Brain microvascular endothelial cell (primary cell): Measurements from ENCODE around the gene SFXN5.

ENCODE experiments used
- DNase-seq: peaks from one replicate; pipeline ENCODE4 v3.0.0-alpha.2; 2020
- H3K27ac ChIP-seq: fragments of 250-450 bp; sonication (Bioruptor Pico); 2 replicates; pipeline ENCODE4 v1.5.1; 2020; ENCODE audit warnings: mild to moderate bottlenecking, moderate library complexity
- H3K27me3 ChIP-seq: fragments of 250-450 bp; sonication (Bioruptor Pico); replicated peaks from 2 replicates; pipeline ENCODE4 v1.5.1; 2020; ENCODE audit warnings: mild to moderate bottlenecking
- H3K36me3 ChIP-seq: fragments of 250-450 bp; sonication (Bioruptor Pico); replicated peaks from 2 replicates; pipeline ENCODE4 v1.5.1; 2020; ENCODE audit warnings: mild to moderate bottlenecking
- H3K4me3 ChIP-seq: 2 replicates; pipeline ENCODE4 v1.5.1; 2011; ENCODE audit warnings: low read depth, mild to moderate bottlenecking, control low read depth, low read length, moderate library complexity
- in situ Hi-C: cut with HindIII; loops from 2 replicates; pipeline ENCODE4 v1.10.0; 2017; ENCODE audit warnings: low sequenced_read_pairs, low pct_ligation_motif_present
- TF ChIP-seq, protein P1 (sequence below): IDR thresholded peaks from 2 replicates; pipeline ENCODE4 v1.5.1; 2011; ENCODE audit warnings: low read depth, mild to moderate bottlenecking, moderate library complexity, low read length, control low read depth, inconsistent platforms; ENCODE audit errors: missing control alignments

SFXN5 gene

DNA sequence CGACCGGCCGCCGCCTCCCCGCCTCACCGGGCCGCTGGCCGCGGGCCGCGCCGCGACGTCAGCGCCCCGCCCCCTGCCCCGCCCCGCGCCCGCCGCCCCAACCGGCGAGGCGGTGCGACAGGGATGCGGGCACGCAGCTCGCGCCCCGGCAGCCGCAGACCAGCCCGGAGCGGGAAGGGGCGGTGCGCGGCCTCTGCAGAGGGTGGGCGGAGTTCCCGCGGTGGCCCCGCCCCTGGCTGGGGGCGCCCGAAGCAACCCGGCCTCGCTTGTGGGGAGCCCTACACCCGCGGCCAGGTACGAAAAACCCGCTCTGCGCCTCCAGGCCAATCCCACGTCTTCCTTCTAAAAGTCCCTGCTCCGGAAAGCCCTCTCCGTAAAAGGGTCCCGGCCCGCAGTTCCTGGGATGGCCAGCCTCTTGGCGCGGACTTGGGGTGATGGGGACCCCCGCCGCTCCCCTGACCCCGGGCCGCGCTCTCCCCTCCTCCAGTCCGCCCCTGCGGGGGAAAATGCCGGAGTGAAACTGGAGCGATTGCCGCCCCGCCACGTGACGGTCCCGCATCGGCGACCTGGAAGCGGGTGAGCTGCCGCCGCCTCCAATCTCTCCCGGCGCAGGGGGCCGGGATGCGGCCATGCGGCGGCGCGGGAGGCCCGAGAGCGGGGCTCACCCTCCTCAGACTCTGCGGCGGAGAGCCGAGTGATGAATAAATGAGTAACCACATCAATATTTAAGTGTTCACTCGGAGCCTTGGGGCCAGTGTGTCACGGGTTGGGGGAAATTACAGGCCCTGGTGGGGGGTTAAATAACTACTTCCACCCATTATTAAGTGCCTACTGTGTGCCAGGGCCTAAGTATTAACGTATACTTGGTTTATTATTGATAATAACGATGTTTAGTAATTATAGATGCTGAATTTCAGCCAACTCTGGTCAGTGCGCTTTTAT, 41.7 kb upstream of the SFXN5 start, which contains the start of gene RAB11FIP5:
TSS of gene RAB11FIP5 (minus strand) at position 36 of the 942 bp plus-strand sequence. CDS start 171 bp downstream, outside the sequence.
- H3K36me3 ChIP-seq: no peaks in the 10 kb centered on the region
- H3K27ac ChIP-seq: peak within 1 kb of the TSS; percentile 87
- TF ChIP-seq, protein P1, sequence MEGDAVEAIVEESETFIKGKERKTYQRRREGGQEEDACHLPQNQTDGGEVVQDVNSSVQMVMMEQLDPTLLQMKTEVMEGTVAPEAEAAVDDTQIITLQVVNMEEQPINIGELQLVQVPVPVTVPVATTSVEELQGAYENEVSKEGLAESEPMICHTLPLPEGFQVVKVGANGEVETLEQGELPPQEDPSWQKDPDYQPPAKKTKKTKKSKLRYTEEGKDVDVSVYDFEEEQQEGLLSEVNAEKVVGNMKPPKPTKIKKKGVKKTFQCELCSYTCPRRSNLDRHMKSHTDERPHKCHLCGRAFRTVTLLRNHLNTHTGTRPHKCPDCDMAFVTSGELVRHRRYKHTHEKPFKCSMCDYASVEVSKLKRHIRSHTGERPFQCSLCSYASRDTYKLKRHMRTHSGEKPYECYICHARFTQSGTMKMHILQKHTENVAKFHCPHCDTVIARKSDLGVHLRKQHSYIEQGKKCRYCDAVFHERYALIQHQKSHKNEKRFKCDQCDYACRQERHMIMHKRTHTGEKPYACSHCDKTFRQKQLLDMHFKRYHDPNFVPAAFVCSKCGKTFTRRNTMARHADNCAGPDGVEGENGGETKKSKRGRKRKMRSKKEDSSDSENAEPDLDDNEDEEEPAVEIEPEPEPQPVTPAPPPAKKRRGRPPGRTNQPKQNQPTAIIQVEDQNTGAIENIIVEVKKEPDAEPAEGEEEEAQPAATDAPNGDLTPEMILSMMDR: peak; percentile 3
- peak; percentile 81 for DNase-seq
- H3K4me3 ChIP-seq: peak within 1 kb of the TSS; percentile 75
- no peaks in the 10 kb centered on the region for H3K27me3 ChIP-seq
- in situ Hi-C loops: no loop called here

DNA sequence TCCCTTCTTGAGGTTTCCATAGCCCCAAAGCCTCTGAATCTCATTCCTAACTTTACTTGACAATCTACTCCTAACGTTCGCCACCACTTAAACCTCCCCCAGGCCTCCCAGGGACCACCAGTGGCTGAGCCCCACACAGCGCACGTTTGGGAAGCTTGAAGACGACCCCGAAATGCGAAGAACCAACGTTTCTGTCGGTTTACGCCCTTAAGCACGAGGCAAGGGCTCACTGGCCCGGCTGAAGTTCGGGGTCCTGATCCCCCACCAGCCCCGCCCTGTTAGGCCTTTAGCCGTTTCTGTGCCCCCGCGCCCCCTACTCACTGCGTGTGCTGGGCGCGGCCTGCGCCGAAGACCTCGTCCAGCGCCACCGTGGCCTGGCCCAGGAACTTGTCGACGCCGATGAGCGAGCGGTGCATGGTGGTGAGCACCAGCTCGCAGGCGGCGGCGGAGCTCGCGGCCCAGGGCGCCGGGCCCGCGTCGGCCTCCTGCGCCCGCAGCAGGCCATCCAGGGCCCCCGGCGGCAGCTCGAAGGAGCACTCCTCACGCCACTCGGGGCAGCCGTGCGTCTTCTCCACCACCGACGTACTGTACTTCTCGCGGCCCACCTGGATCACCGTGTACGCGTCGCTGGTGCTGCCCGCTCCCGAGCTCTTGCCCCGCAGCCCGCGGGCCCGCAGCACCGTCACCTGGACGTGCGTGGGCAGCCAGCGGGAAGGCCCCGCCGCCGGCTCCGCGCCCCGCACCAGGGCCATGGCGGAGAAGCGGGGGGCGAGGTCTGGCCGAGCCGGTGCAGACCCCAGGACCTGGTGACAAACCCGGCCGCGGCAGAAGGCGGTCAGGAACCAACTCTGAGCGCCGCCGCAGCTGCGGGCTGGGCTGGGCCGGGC, 40.8 kb upstream of the SFXN5 start:
- Histone ChIP-seq H3K27me3 (no peaks in the 10 kb centered on the region), H3K4me3 (peak overlapping the region; percentile 75), H3K36me3 (no peaks in the 10 kb centered on the region), H3K27ac (peak overlapping the region; percentile 87)
- no peak for DNase-seq
- in situ Hi-C loops: no loop called here
- TF ChIP-seq, protein P1: no peak

DNA sequence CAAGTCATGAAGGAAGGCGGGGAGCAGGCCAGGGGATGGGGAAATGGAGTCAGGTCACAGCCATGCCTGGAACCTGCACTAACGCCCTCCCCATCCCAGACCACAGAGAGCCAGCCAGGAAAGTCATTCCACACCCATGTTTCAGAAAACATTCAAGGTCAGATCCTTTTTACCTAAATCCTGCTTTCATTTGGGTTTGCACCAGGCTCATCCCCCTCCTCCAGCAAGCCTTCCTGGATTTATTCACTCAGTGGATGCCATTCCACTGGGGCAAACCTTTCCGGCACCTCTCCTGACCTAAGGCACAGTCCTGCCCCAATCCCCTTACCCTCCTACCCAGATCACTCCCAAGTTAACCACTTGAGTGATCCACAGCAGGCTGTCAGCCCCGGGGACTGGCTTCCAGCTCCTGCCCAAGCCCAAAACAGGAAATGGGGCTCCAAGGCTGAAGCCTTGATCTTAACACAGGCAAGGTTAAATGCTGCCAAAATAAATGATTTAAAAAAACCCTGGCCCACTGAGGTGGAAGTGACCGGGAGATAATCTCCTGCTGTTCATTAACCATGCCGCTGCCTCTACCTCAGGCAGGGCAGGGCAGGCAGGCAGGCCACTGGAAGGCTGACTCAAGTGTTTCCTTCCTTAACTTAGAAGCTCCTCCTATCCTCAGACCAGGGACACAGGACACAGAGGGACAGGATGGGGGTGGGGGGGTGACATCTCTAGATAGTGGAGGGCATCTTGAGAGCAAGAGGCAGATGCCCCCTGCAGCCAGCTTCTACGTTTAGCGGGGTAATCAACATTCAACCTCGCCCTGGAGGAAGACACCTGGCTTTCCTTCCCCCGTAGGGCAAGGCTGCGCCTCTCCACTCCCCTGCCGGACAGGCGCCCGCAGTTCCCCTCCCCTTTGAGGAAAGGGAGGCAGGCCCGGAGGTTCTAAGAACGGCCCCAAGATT, 39.8 kb upstream of the SFXN5 start:
- in situ Hi-C loops: no loop called here
- DNase-seq: no peak
- TF ChIP-seq, protein P1: no peak
- Histone ChIP-seq H3K4me3 (peak overlapping the region; percentile 75), H3K36me3 (no peaks in the 10 kb centered on the region), H3K27me3 (no peaks in the 10 kb centered on the region), H3K27ac (peak overlapping the region; percentile 87)

DNA sequence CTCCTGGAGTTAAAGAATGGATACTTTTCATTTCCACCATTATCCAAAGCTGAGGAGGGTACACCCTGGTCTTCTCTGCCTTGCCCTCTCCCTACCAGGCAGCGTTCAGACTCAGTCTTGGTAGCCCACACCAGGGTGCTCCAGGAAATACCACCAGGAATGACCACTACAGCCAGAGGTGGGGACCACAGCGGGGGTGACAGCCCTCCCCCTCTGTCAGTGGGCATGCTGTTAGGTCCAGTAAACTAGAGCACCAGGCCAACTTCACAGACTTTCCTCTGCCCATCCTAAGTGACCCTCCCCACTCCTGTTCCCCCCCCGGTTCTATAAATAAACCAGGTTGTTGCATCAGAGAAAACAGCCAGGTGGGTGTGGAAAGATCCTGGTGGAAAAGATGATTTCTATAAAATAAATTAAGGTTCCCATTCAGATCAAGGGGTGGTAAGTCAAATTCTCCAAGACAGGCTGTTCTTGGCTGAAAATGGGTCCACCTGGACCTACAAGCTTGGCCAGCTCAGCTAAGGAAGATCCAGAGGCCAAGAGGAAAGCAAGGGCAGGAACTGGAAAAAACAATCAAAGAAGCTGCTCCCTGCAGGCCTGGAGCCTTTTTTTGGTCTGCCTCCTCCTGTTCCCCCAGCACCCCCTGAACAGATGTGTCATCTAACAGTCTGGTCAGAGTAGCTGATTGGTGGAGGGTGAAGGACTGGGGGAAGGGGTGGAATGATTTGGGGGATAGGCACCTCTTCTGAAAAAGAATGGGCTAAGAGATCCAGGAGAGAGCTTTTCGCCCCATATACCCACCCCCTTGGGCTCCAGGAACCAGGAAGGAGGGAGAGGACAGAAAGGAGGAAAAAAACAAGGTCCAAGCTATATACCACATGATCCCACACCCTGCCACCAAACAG, 38.9 kb upstream of the SFXN5 start:
- no peak for DNase-seq
- in situ Hi-C loops: no loop called here
- peak overlapping the region; percentile 75 for H3K4me3 ChIP-seq
- no peak overlapping the region for H3K27ac ChIP-seq
- no peaks in the 10 kb centered on the region for H3K27me3 ChIP-seq
- H3K36me3 ChIP-seq: no peaks in the 10 kb centered on the region
- TF ChIP-seq, protein P1: no peak
